ENCODE data around the gene BCAS3.
A peak's percentile ranks its signal among the peaks of the same experiment; 100 is the strongest.

Gene BCAS3

GRCh38 chr17:61409301-61410112 lies 731.9 kb downstream of the BCAS3 start:
- TF ChIP-seq, protein P1, sequence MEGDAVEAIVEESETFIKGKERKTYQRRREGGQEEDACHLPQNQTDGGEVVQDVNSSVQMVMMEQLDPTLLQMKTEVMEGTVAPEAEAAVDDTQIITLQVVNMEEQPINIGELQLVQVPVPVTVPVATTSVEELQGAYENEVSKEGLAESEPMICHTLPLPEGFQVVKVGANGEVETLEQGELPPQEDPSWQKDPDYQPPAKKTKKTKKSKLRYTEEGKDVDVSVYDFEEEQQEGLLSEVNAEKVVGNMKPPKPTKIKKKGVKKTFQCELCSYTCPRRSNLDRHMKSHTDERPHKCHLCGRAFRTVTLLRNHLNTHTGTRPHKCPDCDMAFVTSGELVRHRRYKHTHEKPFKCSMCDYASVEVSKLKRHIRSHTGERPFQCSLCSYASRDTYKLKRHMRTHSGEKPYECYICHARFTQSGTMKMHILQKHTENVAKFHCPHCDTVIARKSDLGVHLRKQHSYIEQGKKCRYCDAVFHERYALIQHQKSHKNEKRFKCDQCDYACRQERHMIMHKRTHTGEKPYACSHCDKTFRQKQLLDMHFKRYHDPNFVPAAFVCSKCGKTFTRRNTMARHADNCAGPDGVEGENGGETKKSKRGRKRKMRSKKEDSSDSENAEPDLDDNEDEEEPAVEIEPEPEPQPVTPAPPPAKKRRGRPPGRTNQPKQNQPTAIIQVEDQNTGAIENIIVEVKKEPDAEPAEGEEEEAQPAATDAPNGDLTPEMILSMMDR (IDR thresholded peaks at IDR 0.05; ENCODE audit: insufficient read depth, low read depth, low read length, missing control alignments): peak; percentile 33
- peak; percentile 69 for DNase-seq (ENCODE audit: low read depth)
- H3K4me3 ChIP-seq (ENCODE audit: low read length): peak overlapping the region; percentile 40

- peak; percentile 38 for DNase-seq (ENCODE audit: low read depth)
- H3K4me3 ChIP-seq (ENCODE audit: low read length): no peak overlapping the region
- TF ChIP-seq, protein P1 (IDR thresholded peaks at IDR 0.05; ENCODE audit: insufficient read depth, low read depth, low read length, missing control alignments): no peak
These were observed 732.7 kb downstream of the BCAS3 start for GRCh38 chr17:61410141-61411010.

GRCh38 chr17:61411011-61411260 lies 733.3 kb downstream of the BCAS3 start:
- TF ChIP-seq, protein P1 (IDR thresholded peaks at IDR 0.05; ENCODE audit: insufficient read depth, low read depth, low read length, missing control alignments): no peak
- no peak for DNase-seq (ENCODE audit: low read depth)
- no peak overlapping the region for H3K4me3 ChIP-seq (ENCODE audit: low read length)

DNA sequence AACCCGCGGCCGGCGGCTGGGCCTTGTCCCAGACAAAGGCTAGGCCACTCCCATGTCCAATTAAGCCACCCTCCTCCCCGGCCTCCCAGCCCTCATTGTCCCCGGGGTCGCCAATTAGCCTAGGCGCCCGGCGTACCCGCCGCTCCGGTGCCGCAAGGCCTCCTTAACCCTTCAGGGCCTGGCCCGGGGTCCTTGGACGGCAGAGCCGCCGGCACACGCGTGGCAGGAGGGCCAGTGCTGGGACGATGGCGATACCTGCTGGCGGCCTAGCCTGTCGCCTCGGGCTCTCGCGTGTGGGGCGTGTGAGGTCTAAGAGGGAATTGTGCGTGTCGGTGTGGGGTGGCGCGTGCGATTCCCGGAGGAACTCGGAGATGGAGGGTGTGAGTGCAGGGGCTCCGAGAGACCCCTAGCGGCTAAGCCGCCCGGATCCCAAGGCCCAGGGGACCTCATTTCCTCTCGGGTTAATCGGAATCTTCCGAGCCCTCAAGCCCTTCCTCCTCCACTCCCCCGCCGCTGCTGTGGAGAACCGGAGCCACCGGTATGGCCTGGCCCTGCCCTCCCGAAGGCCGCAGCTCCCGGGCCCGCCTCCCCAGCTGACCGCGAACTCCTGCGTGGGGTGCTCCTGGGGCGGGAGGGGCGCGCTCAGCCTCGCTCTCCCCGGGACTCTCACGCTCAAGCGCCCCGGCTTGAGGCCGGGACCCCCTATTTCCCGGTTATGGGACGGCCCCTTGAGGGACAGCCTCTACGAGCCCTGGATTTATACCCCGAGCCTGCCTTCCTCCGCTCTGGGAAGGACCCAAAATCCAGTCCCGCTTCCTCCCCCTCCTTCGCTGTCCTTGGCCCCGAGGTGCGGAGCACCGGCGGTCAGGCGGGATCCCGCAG lies 733.9 kb downstream of the BCAS3 start:
- H3K4me3 ChIP-seq (ENCODE audit: low read length): peak overlapping the region; percentile 56
- TF ChIP-seq, protein P1 (IDR thresholded peaks at IDR 0.05; ENCODE audit: insufficient read depth, low read depth, low read length, missing control alignments): no peak
- peak; percentile 58 for DNase-seq (ENCODE audit: low read depth)

DNA sequence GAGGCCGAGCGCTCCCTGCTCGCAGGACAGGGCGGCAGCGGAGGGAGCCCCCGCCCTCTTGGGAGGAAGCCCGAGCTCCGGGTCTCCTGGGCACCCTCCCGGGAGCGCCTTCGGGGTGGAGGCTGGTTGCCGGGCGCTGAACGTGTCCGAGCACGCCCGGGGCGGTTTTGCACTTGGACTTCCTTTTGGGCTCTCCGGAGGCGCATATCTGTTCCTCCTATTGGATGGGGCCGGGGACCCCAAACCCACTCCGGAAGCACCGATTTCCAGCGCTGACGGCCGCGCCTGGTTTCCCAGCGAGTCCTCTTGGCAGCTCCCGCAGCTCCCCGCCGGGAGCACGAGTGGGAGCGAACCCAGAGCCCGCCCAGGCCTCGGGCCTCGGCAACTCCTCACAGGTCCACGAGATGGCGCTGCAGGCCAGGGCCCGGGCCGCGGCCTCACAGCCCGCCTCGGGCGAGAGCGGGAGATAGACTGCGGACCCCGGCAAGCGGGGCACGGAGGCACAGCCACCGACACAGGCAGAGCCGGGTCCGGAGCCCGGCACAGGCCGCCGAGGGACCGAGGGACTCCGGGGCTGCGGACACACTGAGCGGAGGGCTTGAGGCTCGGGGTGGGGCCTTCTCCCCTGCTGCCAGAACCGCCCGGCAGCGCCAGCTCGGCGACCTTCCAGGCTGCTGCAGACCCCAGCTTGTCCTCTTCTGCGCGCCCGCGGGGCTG lies 734.6 kb downstream of the BCAS3 start:
- peak; percentile 79 for DNase-seq (ENCODE audit: low read depth)
- peak overlapping the region; percentile 56 for H3K4me3 ChIP-seq (ENCODE audit: low read length)
- TF ChIP-seq, protein P1 (IDR thresholded peaks at IDR 0.05; ENCODE audit: insufficient read depth, low read depth, low read length, missing control alignments): peak; percentile 75
